Measurements from ENCODE around the gene ADI1. TPM values are rescaled to one million over a fixed set of nuclear protein-coding genes. Genes with fewer than 3 reads are reported as not detected.
"Not testable (repeated sequence)": the region's sequence is repeated elsewhere in the genome, so short reads cannot be mapped to it uniquely, and the experiment has no call there.

Gene ADI1
- total RNA-seq, 4 donors from 2014 or later, result 40.2 to 98.6 (median 92.3) TPM

GRCh38 chr2:3494984-3495666 lies 24.2 kb downstream of the ADI1 start:
- no peak for TF ChIP-seq POLR2A (IDR thresholded peaks at IDR 0.05)
- TF ChIP-seq, protein P1, sequence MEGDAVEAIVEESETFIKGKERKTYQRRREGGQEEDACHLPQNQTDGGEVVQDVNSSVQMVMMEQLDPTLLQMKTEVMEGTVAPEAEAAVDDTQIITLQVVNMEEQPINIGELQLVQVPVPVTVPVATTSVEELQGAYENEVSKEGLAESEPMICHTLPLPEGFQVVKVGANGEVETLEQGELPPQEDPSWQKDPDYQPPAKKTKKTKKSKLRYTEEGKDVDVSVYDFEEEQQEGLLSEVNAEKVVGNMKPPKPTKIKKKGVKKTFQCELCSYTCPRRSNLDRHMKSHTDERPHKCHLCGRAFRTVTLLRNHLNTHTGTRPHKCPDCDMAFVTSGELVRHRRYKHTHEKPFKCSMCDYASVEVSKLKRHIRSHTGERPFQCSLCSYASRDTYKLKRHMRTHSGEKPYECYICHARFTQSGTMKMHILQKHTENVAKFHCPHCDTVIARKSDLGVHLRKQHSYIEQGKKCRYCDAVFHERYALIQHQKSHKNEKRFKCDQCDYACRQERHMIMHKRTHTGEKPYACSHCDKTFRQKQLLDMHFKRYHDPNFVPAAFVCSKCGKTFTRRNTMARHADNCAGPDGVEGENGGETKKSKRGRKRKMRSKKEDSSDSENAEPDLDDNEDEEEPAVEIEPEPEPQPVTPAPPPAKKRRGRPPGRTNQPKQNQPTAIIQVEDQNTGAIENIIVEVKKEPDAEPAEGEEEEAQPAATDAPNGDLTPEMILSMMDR (IDR thresholded peaks at IDR 0.05 in 4 of 5, conservative IDR thresholded peaks at IDR 0.05 in 1 of 5), result no peak
- DNase-seq (no peak), ATAC-seq (no peak)
- H3K4me1 ChIP-seq, result no peaks in the 10 kb centered on the region
- no peak overlapping the region for H3K27ac ChIP-seq
- in situ Hi-C loops (cut with MboI; ENCODE audit: low sequenced_read_pairs in 4 of 4) (no loop called here), intact Hi-C loops (cut with DNase I; ENCODE audit: low total_unique reads) (no loop called here)
- no peaks in the 10 kb centered on the region for H3K27me3 ChIP-seq
- no peak overlapping the region for H3K4me3 ChIP-seq
- H3K9me3 ChIP-seq, result no peaks in the 10 kb centered on the region
- peaks cover 0 to 41% of the 10 kb centered on the region in 2 donors for H3K36me3 ChIP-seq

DNA sequence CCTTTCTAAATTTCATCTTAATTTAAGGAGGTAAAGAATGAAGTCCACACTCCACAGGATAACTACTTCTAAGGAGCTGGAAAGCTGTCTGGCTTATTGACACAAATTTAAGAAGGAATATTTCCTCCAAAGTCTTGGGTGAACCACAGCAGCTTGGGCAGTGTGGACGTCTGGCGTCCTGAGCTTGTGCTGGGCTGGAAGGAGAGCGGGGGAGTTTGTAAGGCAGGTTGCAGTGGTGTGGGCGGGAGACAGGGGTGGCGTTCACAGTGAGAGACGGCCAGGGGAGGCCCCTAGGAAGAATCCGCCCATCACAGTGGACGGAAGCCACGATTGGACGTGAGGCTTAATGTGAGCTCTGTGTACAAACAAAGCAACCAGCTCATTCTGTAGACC lies 25.7 kb downstream of the ADI1 start:
- no peaks in the 10 kb centered on the region for H3K27me3 ChIP-seq
- H3K36me3 ChIP-seq, result peaks cover 0 to 28% of the 10 kb centered on the region in 2 donors
- TF ChIP-seq, protein P1 (IDR thresholded peaks at IDR 0.05 in 4 of 5, conservative IDR thresholded peaks at IDR 0.05 in 1 of 5), result no peak
- no peak for TF ChIP-seq POLR2A (IDR thresholded peaks at IDR 0.05)
- intact Hi-C loops (cut with DNase I; ENCODE audit: low total_unique reads) (no loop called here), in situ Hi-C loops (cut with MboI; ENCODE audit: low sequenced_read_pairs in 4 of 4) (no loop called here)
- no peak overlapping the region for H3K4me3 ChIP-seq
- peak in 1 of 2 donors; percentile 50 for ATAC-seq
- no peak for DNase-seq
- H3K4me1 ChIP-seq, result no peaks in the 10 kb centered on the region
- H3K9me3 ChIP-seq, result no peaks in the 10 kb centered on the region
- peak overlapping the region in 1 of 4 donors; percentile 9 for H3K27ac ChIP-seq

DNA sequence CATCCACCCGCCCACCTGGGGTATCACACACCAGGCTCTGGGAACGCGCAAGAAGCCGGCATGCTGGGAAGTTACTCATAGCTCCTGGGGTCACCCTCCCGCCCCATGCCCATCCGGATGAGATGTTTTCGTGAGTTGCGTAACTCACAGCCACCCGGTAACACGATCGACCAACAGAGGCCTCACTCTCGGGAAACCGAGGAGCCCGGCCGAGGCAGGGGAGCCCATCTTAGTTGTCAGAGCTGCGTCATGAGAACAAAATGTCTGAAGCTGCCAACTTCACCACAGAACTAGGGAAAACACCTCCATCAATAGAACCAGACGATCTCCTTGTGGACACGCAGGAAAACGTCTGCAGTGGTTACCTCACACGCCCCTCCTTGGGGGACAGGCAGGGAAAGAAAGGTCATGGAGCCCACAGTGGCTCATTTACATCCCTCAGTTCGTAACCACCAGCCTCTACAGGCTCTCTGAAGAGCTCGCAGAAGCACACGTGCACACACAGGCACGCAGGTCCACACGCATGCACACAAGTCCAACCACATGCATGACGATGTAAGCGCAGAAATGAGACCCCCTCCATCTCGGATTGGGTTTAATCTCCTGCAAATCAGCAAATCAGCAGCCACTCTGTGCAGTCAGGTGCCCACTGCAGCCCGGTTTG lies 26.2 kb downstream of the ADI1 start:
- peak; percentile 40 to 42 for ATAC-seq
- no peak for TF ChIP-seq POLR2A (IDR thresholded peaks at IDR 0.05)
- TF ChIP-seq, protein P1 (IDR thresholded peaks at IDR 0.05 in 4 of 5, conservative IDR thresholded peaks at IDR 0.05 in 1 of 5), result no peak
- Histone ChIP-seq H3K27me3 (no peaks in the 10 kb centered on the region), H3K4me1 (peaks cover 0 to 2% of the 10 kb centered on the region in 2 donors), H3K36me3 (peaks cover 0 to 23% of the 10 kb centered on the region in 2 donors), H3K9me3 (no peaks in the 10 kb centered on the region), H3K27ac (peak overlapping the region in 1 of 4 donors; percentile 9), H3K4me3 (no peak overlapping the region)
- in situ Hi-C loops (cut with MboI; ENCODE audit: low sequenced_read_pairs in 4 of 4), result no loop called here
- intact Hi-C loops (cut with DNase I; ENCODE audit: low total_unique reads), result no loop called here
- DNase-seq, result peak in 1 of 2 donors; percentile 65

GRCh38 chr2:3492475-3492787 lies 26.9 kb downstream of the ADI1 start:
- DNase-seq; H3K4me3 ChIP-seq; H3K4me1 ChIP-seq; H3K27me3 ChIP-seq; H3K9me3 ChIP-seq; intact Hi-C loops (cut with DNase I; ENCODE audit: low total_unique reads); ATAC-seq; in situ Hi-C loops (cut with MboI; ENCODE audit: low sequenced_read_pairs in 4 of 4): not testable (repeated sequence)
- H3K36me3 ChIP-seq, result peaks cover 0 to 16% of the 10 kb centered on the region in 2 donors
- peak overlapping the region in 1 of 4 donors; percentile 9 for H3K27ac ChIP-seq

DNA sequence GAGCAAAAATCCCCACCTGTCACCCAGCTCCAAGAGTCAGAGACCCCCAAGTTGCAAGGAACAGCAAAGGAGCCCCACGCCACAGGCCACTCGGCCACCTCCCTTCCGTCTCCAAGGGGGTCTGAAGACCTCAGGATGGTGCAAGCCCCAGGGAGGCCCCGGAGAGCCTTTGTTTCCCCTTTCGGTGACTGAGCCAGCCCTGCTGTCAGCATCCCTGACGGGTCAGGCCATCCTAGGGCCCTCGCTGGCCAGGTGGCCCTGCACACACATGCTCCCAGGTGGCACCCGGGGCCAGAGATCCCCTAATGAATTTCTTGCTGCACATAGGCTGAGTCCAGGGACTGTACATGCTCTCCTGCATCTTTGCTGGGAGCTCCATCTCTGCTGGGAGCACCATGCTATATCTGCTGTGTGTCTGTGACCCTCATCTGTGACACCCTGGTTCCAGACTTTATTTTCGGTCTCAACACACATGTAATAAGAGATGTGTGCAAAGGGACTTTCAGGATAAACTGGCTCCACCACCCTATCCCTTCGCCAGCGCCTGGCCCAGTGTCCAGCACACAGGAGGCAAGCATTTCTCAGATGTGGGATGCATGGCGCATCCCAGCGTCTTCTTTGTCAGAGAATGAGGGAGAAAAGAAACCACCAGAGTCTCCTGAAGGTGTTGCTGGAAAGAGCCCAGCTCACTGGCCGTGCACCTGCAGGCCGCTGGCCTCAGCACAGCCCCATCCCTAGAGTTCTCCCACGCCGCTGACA lies 27.4 kb downstream of the ADI1 start:
- Histone ChIP-seq H3K4me3 (no peak overlapping the region), H3K9me3 (no peaks in the 10 kb centered on the region), H3K36me3 (peaks cover 0 to 11% of the 10 kb centered on the region in 2 donors), H3K4me1 (peaks cover 4 to 12% of the 10 kb centered on the region in 2 donors), H3K27me3 (no peaks in the 10 kb centered on the region), H3K27ac (no peak overlapping the region)
- TF ChIP-seq, protein P1 (IDR thresholded peaks at IDR 0.05 in 4 of 5, conservative IDR thresholded peaks at IDR 0.05 in 1 of 5), result no peak
- TF ChIP-seq POLR2A (IDR thresholded peaks at IDR 0.05), result no peak
- intact Hi-C loops (cut with DNase I; ENCODE audit: low total_unique reads), result no loop called here
- in situ Hi-C loops (cut with MboI; ENCODE audit: low sequenced_read_pairs in 4 of 4), result no loop called here
- DNase-seq (no peak), ATAC-seq (no peak)
